Adrenal gland (tissue), 12 donors: Measurements from ENCODE around the gene B3GLCT. TPM values are rescaled to one million over a fixed set of nuclear protein-coding genes. Genes with fewer than 3 reads are reported as not detected.

Experiments
- DNase-seq, 7 donors: peaks; one replicate each; pipeline ENCODE4 v3.0.0-alpha.2; 2019 to 2020
- H3K27ac ChIP-seq, 5 donors: fragments of 200-600 bp; sonication (generic) in 4 of 5; 1 replicate in 3 of 5; 2 replicates in 2 of 5; pipeline versions ENCODE4 v1.5.1 to v1.8.0; 2016 to 2020; ENCODE audit warnings: mild to moderate bottlenecking in 1 of 5
- H3K27me3 ChIP-seq: fragments of 200-600 bp; 2 replicates; pipeline ENCODE4 v1.8.0; 2021
- H3K36me3 ChIP-seq, 2 donors: fragments of 200-600 bp; replicated peaks in 1 of 2; 1 replicate in 1 of 2; 2 replicates in 1 of 2; pipeline versions ENCODE4 v1.5.1 to v1.8.0; 2018 to 2022
- H3K4me1 ChIP-seq, 2 donors: fragments of 200-600 bp; replicated peaks in 1 of 2; 1 replicate in 1 of 2; 2 replicates in 1 of 2; pipeline versions ENCODE4 v1.5.1 to v1.8.0; 2018 to 2021
- H3K4me3 ChIP-seq, 4 donors: fragments of 200-600 bp; sonication (generic) in 3 of 4; one replicate each; pipeline ENCODE4 v1.5.1; 2016 to 2018
- H3K9me3 ChIP-seq, 3 donors: fragments of 200-600 bp; sonication (generic) in 1 of 3; replicated peaks in 1 of 3; 1 replicate in 2 of 3; 2 replicates in 1 of 3; pipeline versions ENCODE4 v1.5.1 to v1.8.0; 2016 to 2021
- CTCF ChIP-seq, 6 experiments: fragments of 450-650 bp in 4 of 6; fragments of 200-600 bp in 2 of 6; sonication (generic) in 1 of 6; IDR thresholded peaks; 1 replicate in 5 of 6; 2 replicates in 1 of 6; pipeline versions ENCODE4 v1.5.1 to v1.8.0; 2016 to 2021; ENCODE audit warnings: antibody characterized with exemption in 6 of 6, mild to moderate bottlenecking in 2 of 6, moderate library complexity in 1 of 6
- POLR2A ChIP-seq, 2 donors: fragments of 450-650 bp; IDR thresholded peaks; one replicate each; pipeline ENCODE4 v1.6.1; 2017; ENCODE audit warnings: antibody characterized with exemption in 2 of 2, mild to moderate bottlenecking in 2 of 2, moderate library complexity in 1 of 2
- WGBS, 4 donors: extraction: QIAGEN DNeasy Blood & Tissue Kit in 2 of 4; methylation state at CpG; one replicate each; pipeline versions ENCODE4 v1.1.5 to v1.1.7; 2013 to 2017; 5-methylcytosine and 5-hydroxymethylcytosine counted together
- intact Hi-C, 2 donors: fragments of 100-400 bp; cut with DNase I; formaldehyde crosslinking; loops; one replicate each; pipeline versions ENCODE4 v1.14.1 to v1.15.0; 2022 to 2023
- polyA plus RNA-seq, 3 donors: library from polyadenylated mRNA; stranded (reverse); fragments of 200-250 nt in 2 of 3; fragments of 350-450 nt in 1 of 3; fragmentation: Illumina TruSeq in 1 of 3; extraction: RNeasy Lipid Tissue Mini Kit (QIAGEN cat#74804) in 1 of 3; gene quantifications; one replicate each; pipeline ENCODE4 v1.2.3, GENCODE V29; 2013 to 2014
- total RNA-seq, 9 donors: library from RNA; depleted of rRNA in 4 of 9; stranded (reverse); fragments of >200 nt in 4 of 9; fragments of 120-200 nt in 1 of 9; fragmentation: NEBNext Ultra II Directional in 1 of 9; extraction: Animal tissue kit (Norgen Biotek cat#: 25700) in 1 of 9; gene quantifications; one replicate each; pipeline versions ENCODE4 v1.1.0 to v1.2.4, GENCODE V29; 2013 to 2023
- donor health status: healthy with polysubstance abuse.
- donor health status: Bipolar disorder and iron deficiency.
- donor health status: DM: yes; HTN: yes; CAD: no.
- donor health status: DM: no; HTN: no; CAD: no.
- donor health status: DM: no; HTN: no; CAD: no.
- donor health status: DM: yes; HTN: yes; CAD: no.

Gene B3GLCT
- total and polyA plus RNA-seq, 12 donors = 1.9 to 6.4 (median 3.5) TPM

GRCh38 chr13:31374682-31375081, 174.9 kb downstream of the B3GLCT start:
- Histone ChIP-seq H3K27me3 (no peaks in the 10 kb centered on the region), H3K27ac (no peak overlapping the region), H3K9me3 (no peaks in the 10 kb centered on the region), H3K4me1 (no peaks in the 10 kb centered on the region), H3K4me3 (no peak overlapping the region), H3K36me3 (no peaks in the 10 kb centered on the region)
- no peak for DNase-seq
- intact Hi-C loops = no loop called here
- TF ChIP-seq POLR2A (IDR thresholded peaks at IDR 0.05) (no peak), CTCF (IDR thresholded peaks at IDR 0.05) (no peak)
- 17 to 44% (median 35%) methylated on average over 3 of the region's 3 CpGs for WGBS, 4 donors

- no peaks in the 10 kb centered on the region for H3K36me3 ChIP-seq
- 18 to 33% (median 24%) methylated on average over 2 of the region's 2 CpGs for WGBS, 4 donors
- DNase-seq = no peak
Measured at GRCh38 chr13:31377946-31378345, 178.2 kb downstream of the B3GLCT start.

GRCh38 chr13:31380715-31381114, 180.9 kb downstream of the B3GLCT start:
- Histone ChIP-seq H3K27me3 (no peaks in the 10 kb centered on the region), H3K36me3 (no peaks in the 10 kb centered on the region), H3K4me3 (no peak overlapping the region), H3K4me1 (no peaks in the 10 kb centered on the region), H3K27ac (no peak overlapping the region), H3K9me3 (no peaks in the 10 kb centered on the region)
- TF ChIP-seq CTCF (IDR thresholded peaks at IDR 0.05) (no peak), POLR2A (IDR thresholded peaks at IDR 0.05) (no peak)
- intact Hi-C loops = no loop called here
- WGBS, 4 donors = 43 to 57% (median 45%) methylated on average over 4 of the region's 4 CpGs
- DNase-seq = no peak

More at GRCh38 chr13:31377946-31378345, 178.2 kb downstream of the B3GLCT start:
- Histone ChIP-seq H3K4me3 (no peak overlapping the region), H3K4me1 (no peaks in the 10 kb centered on the region), H3K27me3 (no peaks in the 10 kb centered on the region), H3K9me3 (no peaks in the 10 kb centered on the region), H3K27ac (no peak overlapping the region)
- TF ChIP-seq POLR2A (IDR thresholded peaks at IDR 0.05) (no peak), CTCF (IDR thresholded peaks at IDR 0.05) (no peak)
- intact Hi-C loops = no loop called here

Other genes with a start within 250 kb of the B3GLCT start
- gene HSPH1, start 38.1 kb upstream of the B3GLCT start, total RNA-seq = 100 to 1,000 TPM in 2 of 9 donors, 10 to 100 TPM in 7; 19.8 to 106 (median 50.8) TPM
- 100 to 1,000 TPM in 1 of 3 donors, 10 to 100 TPM in 2; 39.2 to 122 (median 44.7) TPM for gene HSPH1, start 38.1 kb upstream of the B3GLCT start, polyA plus RNA-seq